WTC11 (cell line): ENCODE data around the gene HIPK2. TPM values are rescaled to one million over a fixed set of nuclear protein-coding genes. Genes with fewer than 3 reads are reported as not detected.

ENCODE experiments used
- ATAC-seq: fragments of 200-7000 bp; cut with Tn5 transposase; 2 replicates; pipeline ENCODE4 v1.10.0; 2021; ENCODE audit warnings: mild to moderate bottlenecking, moderate library complexity
- CTCF ChIA-PET: fragments of 300-600 bp; sonication (Branson Sonifier 250); formaldehyde crosslinking; loops from one replicate; lab custom pipeline; 2021; ENCODE audit warnings: antibody characterized with exemption; lab: Charles Lee
- POLR2A ChIA-PET: fragments of 350-600 bp; sonication (Branson Sonifier 250); formaldehyde crosslinking; loops from one replicate; lab custom pipeline; 2021; ENCODE audit warnings: antibody characterized with exemption; lab: Charles Lee
- DNase-seq: peaks from one replicate; pipeline ENCODE4 v3.0.0; 2021; ENCODE audit warnings: low spot score
- H3K27ac Mint-ChIP-seq: 2 replicates; pipeline ENCODE4 v1.8.0; 2021; ENCODE audit warnings: mixed read lengths
- H3K27me3 Mint-ChIP-seq: 2 replicates; pipeline ENCODE4 v1.8.0; 2021; ENCODE audit warnings: low read depth, mild to moderate bottlenecking, moderate library complexity, mixed read lengths
- H3K36me3 Mint-ChIP-seq: 2 replicates; pipeline ENCODE4 v1.8.0; 2021; ENCODE audit warnings: mixed read lengths
- H3K4me1 Mint-ChIP-seq: 2 replicates; pipeline ENCODE4 v1.8.0; 2022; ENCODE audit warnings: mixed read lengths
- H3K4me3 Mint-ChIP-seq: 2 replicates; pipeline ENCODE4 v1.8.0; 2021; ENCODE audit warnings: mild to moderate bottlenecking, moderate library complexity, mixed read lengths
- H3K9me3 Mint-ChIP-seq: 2 replicates; pipeline ENCODE4 v1.8.0; 2021; ENCODE audit warnings: mixed read lengths
- ATF6 ChIP-seq: sonication (generic); formaldehyde crosslinking; IDR thresholded peaks from 2 replicates; pipeline ENCODE4 v1.8.1; 2023; ENCODE audit warnings: mild to moderate bottlenecking, missing genetic modification reagents
- FOXJ3 ChIP-seq: sonication (generic); formaldehyde crosslinking; IDR thresholded peaks from 2 replicates; pipeline ENCODE4 v1.9.0; 2021; ENCODE audit warnings: missing genetic modification reagents, mild to moderate bottlenecking, borderline replicate concordance
- FOXK1 ChIP-seq: sonication (generic); formaldehyde crosslinking; IDR thresholded peaks from 2 replicates; pipeline ENCODE4 v1.8.0; 2022; ENCODE audit warnings: mild to moderate bottlenecking, moderate library complexity, missing genetic modification reagents
- GRHL2 ChIP-seq: fragments of 250-450 bp; sonication (Bioruptor Pico); IDR thresholded peaks from 2 replicates; pipeline ENCODE4 v1.8.0; 2022; ENCODE audit warnings: mild to moderate bottlenecking, moderate library complexity; ENCODE audit not compliant: insufficient replicate concordance, severe bottlenecking
- NFYB ChIP-seq: sonication (generic); formaldehyde crosslinking; conservative IDR thresholded peaks from 2 replicates; pipeline ENCODE4 v1.8.0; 2022; ENCODE audit warnings: low read depth, missing genetic modification reagents
- PREB ChIP-seq: sonication (generic); formaldehyde crosslinking; IDR thresholded peaks from 2 replicates; pipeline ENCODE4 v1.8.1; 2022; ENCODE audit warnings: mild to moderate bottlenecking, missing genetic modification reagents, moderate library complexity, borderline replicate concordance
- RELA ChIP-seq: sonication (generic); formaldehyde crosslinking; IDR thresholded peaks from 2 replicates; pipeline ENCODE4 v1.8.1; 2022; ENCODE audit warnings: missing genetic modification reagents, mild to moderate bottlenecking, borderline replicate concordance
- RORB ChIP-seq: fragments of 250-450 bp; sonication (Bioruptor Pico); IDR thresholded peaks from 2 replicates; pipeline ENCODE4 v1.9.0; 2021; ENCODE audit warnings: mild to moderate bottlenecking
- SOX15 ChIP-seq: fragments of 250-450 bp; sonication (Bioruptor Pico); IDR thresholded peaks from 2 replicates; pipeline ENCODE4 v1.9.0; 2021; ENCODE audit warnings: mild to moderate bottlenecking
- USF2 ChIP-seq: sonication (generic); formaldehyde crosslinking; IDR thresholded peaks from 2 replicates; pipeline ENCODE4 v1.8.1; 2023; ENCODE audit warnings: mild to moderate bottlenecking, missing genetic modification reagents, moderate library complexity
- ZBTB21 ChIP-seq: sonication (generic); formaldehyde crosslinking; IDR thresholded peaks from 2 replicates; pipeline ENCODE4 v1.8.1; 2023; ENCODE audit warnings: mild to moderate bottlenecking, missing genetic modification reagents, borderline replicate concordance
- ZNF317 ChIP-seq: sonication (generic); formaldehyde crosslinking; IDR thresholded peaks from 2 replicates; pipeline ENCODE4 v1.8.1; 2023; ENCODE audit warnings: low read depth, mild to moderate bottlenecking, moderate library complexity, missing genetic modification reagents, borderline replicate concordance
- ZNF671 ChIP-seq: fragments of 250-450 bp; sonication (Bioruptor Pico); IDR thresholded peaks from 2 replicates; pipeline ENCODE4 v1.8.0; 2021; ENCODE audit warnings: mild to moderate bottlenecking
- ZSCAN18 ChIP-seq: fragments of 250-450 bp; sonication (Bioruptor Pico); IDR thresholded peaks from 2 replicates; pipeline ENCODE4 v2.1.2; 2022; ENCODE audit warnings: mild to moderate bottlenecking, moderate library complexity
- total RNA-seq: library from RNA; stranded (reverse); gene quantifications from 3 replicates; pipeline ENCODE4 v1.2.3, GENCODE V29; 2021
- TF ChIP-seq, protein P1 (sequence below): sonication (generic); formaldehyde crosslinking; IDR thresholded peaks from 2 replicates; pipeline ENCODE4 v1.8.0; 2023; ENCODE audit warnings: missing genetic modification reagents, mild to moderate bottlenecking, borderline replicate concordance

Gene HIPK2
- total RNA-seq, 1 experiment from 2014 or later, result 25.3 TPM

GRCh38 chr7:139526578-139527544 is 250.9 kb downstream of the HIPK2 start (continued):
- no peak for TF ChIP-seq ZNF317 (CRISPR knock-in tag)
- TF ChIP-seq GRHL2 (CRISPR knock-in tag), result no peak
- no peak for TF ChIP-seq ZSCAN18
- no peak for TF ChIP-seq RELA (CRISPR knock-in tag)
- TF ChIP-seq ZBTB21 (CRISPR knock-in tag), result no peak
- TF ChIP-seq, protein P1, sequence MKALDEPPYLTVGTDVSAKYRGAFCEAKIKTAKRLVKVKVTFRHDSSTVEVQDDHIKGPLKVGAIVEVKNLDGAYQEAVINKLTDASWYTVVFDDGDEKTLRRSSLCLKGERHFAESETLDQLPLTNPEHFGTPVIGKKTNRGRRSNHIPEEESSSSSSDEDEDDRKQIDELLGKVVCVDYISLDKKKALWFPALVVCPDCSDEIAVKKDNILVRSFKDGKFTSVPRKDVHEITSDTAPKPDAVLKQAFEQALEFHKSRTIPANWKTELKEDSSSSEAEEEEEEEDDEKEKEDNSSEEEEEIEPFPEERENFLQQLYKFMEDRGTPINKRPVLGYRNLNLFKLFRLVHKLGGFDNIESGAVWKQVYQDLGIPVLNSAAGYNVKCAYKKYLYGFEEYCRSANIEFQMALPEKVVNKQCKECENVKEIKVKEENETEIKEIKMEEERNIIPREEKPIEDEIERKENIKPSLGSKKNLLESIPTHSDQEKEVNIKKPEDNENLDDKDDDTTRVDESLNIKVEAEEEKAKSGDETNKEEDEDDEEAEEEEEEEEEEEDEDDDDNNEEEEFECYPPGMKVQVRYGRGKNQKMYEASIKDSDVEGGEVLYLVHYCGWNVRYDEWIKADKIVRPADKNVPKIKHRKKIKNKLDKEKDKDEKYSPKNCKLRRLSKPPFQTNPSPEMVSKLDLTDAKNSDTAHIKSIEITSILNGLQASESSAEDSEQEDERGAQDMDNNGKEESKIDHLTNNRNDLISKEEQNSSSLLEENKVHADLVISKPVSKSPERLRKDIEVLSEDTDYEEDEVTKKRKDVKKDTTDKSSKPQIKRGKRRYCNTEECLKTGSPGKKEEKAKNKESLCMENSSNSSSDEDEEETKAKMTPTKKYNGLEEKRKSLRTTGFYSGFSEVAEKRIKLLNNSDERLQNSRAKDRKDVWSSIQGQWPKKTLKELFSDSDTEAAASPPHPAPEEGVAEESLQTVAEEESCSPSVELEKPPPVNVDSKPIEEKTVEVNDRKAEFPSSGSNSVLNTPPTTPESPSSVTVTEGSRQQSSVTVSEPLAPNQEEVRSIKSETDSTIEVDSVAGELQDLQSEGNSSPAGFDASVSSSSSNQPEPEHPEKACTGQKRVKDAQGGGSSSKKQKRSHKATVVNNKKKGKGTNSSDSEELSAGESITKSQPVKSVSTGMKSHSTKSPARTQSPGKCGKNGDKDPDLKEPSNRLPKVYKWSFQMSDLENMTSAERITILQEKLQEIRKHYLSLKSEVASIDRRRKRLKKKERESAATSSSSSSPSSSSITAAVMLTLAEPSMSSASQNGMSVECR (CRISPR knock-in tag), result no peak
- no peak for TF ChIP-seq USF2
- TF ChIP-seq NFYB (CRISPR knock-in tag), result no peak
- no peak for TF ChIP-seq RORB (CRISPR knock-in tag)
- TF ChIP-seq, all 79 proteins: peak for 0

- no peak for TF ChIP-seq ZNF671
- TF ChIP-seq ATF6 (CRISPR knock-in tag), result no peak
- TF ChIP-seq PREB (CRISPR knock-in tag), result no peak
- TF ChIP-seq FOXJ3 (CRISPR knock-in tag), result no peak
- TF ChIP-seq SOX15, result no peak
- no peak for TF ChIP-seq FOXK1 (CRISPR knock-in tag)
- Mint-ChIP-seq H3K27me3 (peaks cover 67% of the 10 kb centered on the region), H3K4me1 (peaks cover 3% of the 10 kb centered on the region), H3K27ac (no peak overlapping the region), H3K4me3 (no peak overlapping the region), H3K9me3 (peaks cover 9% of the 10 kb centered on the region; the same call in 1 of the 2 replicates), H3K36me3 (no peaks in the 10 kb centered on the region)
- ChIA-PET POLR2A (no interaction called here), CTCF (interaction anchor here (0.9 to 3.4 kb wide), 3 partner anchors 20 to 32 kb away, joined by 3 to 17 read pairs (median 3); no protein-coding TSS in a partner anchor)
- ATAC-seq (no peak), DNase-seq (no peak)
Measured at GRCh38 chr7:139525750-139526149, 252.0 kb downstream of the HIPK2 start.
